K562 (cell line): ENCODE data around the gene IMMP2L. TPM values are rescaled to one million over a fixed set of nuclear protein-coding genes. Genes with fewer than 3 reads are reported as not detected.

Experiments
- ASH1L ChIP-seq: fragments of 450-650 bp; IDR thresholded peaks from 2 replicates; pipeline ENCODE4 v1.6.1; 2018; ENCODE audit warnings: borderline replicate concordance, mild to moderate bottlenecking, low read depth; ENCODE audit not compliant: partially characterized antibody
- BACH1 ChIP-seq: fragments of 200-800 bp; sonication (Bioruptor generic); IDR thresholded peaks from 2 replicates; pipeline ENCODE4 v1.6.1; 2016; ENCODE audit warnings: missing genetic modification characterization, missing compliant biosample characterization
- ELF4 ChIP-seq: fragments of 450-650 bp; formaldehyde crosslinking; IDR thresholded peaks from 2 replicates; pipeline ENCODE4 v1.4.0; 2022; ENCODE audit warnings: missing genetic modification characterization
- ESRRB ChIP-seq: fragments of 250-450 bp; sonication (Bioruptor Pico); IDR thresholded peaks from 2 replicates; pipeline ENCODE4 v1.5.0; 2020; ENCODE audit warnings: mild to moderate bottlenecking, moderate library complexity, borderline replicate concordance
- ETV1 ChIP-seq: fragments of 450-650 bp; conservative IDR thresholded peaks from 2 replicates; pipeline ENCODE4 v1.6.1; 2016; ENCODE audit warnings: missing genetic modification characterization, control low read depth, low read depth, missing compliant biosample characterization
- KDM2B ChIP-seq: fragments of 250-450 bp; sonication (Bioruptor Pico); IDR thresholded peaks from 2 replicates; pipeline ENCODE4 v1.8.0; 2021; ENCODE audit warnings: mild to moderate bottlenecking, moderate library complexity
- KLF16 ChIP-seq: IDR thresholded peaks from 2 replicates; pipeline ENCODE4 v1.6.1; 2016; ENCODE audit warnings: antibody characterized with exemption
- LARP7 ChIP-seq: fragments of 450-650 bp; IDR thresholded peaks from 2 replicates; pipeline ENCODE4 v1.6.1; 2016
- NCOA2 ChIP-seq, 2 experiments: fragments of 450-650 bp; IDR thresholded peaks; 2 replicates each; pipeline ENCODE4 v1.6.1; 2018; ENCODE audit warnings: mild to moderate bottlenecking in 2 of 2, moderate library complexity in 1 of 2; ENCODE audit not compliant: partially characterized antibody in 2 of 2
- POLR2A ChIP-seq: fragments of 450-650 bp; conservative IDR thresholded peaks from 2 replicates; pipeline ENCODE4 v1.6.1; 2016
- SMAD1 ChIP-seq: fragments of 150-350 bp; IDR thresholded peaks from 2 replicates; pipeline ENCODE4 v1.6.1; 2014; ENCODE audit warnings: low read length, low read depth; ENCODE audit not compliant: partially characterized antibody
- SPI1 ChIP-seq: IDR thresholded peaks from 2 replicates; pipeline ENCODE4 v1.6.1; 2011; ENCODE audit warnings: low read depth, low read length, control low read depth, borderline replicate concordance
- XRCC5 ChIP-seq: fragments of 200-400 bp; formaldehyde crosslinking; IDR thresholded peaks from 2 replicates; pipeline ENCODE4 v1.6.1; 2017; ENCODE audit warnings: low read depth, mild to moderate bottlenecking, low read length
- ZBTB1 ChIP-seq: sonication (generic); formaldehyde crosslinking; IDR thresholded peaks from 2 replicates; pipeline ENCODE4 v1.8.1; 2023; ENCODE audit warnings: missing genetic modification reagents, low read depth, mild to moderate bottlenecking, borderline replicate concordance
- ZBTB8A ChIP-seq: fragments of 450-650 bp; IDR thresholded peaks from 2 replicates; pipeline ENCODE4 v1.6.1; 2018; ENCODE audit warnings: mild to moderate bottlenecking, moderate library complexity; ENCODE audit not compliant: partially characterized antibody
- ZNF134 ChIP-seq: fragments of 250-450 bp; sonication (Bioruptor Pico); conservative IDR thresholded peaks from 2 replicates; pipeline ENCODE4 v1.4.0; 2020
- ZNF384 ChIP-seq: IDR thresholded peaks from 2 replicates; pipeline ENCODE4 v1.6.1; 2012; ENCODE audit warnings: low read depth, low read length, improper control_type of control experiment
- ZNF780A ChIP-seq: fragments of 250-450 bp; sonication (Bioruptor Pico); IDR thresholded peaks from 2 replicates; pipeline ENCODE4 v1.5.0; 2021; ENCODE audit warnings: mild to moderate bottlenecking
- polyA plus RNA-seq, 8 experiments: library from polyadenylated mRNA; depleted of rRNA in 4 of 8; stranded (reverse) in 5 of 8; unstranded in 3 of 8; fragments of >200 nt; fragmentation: Nextera tagmentation in 2 of 8; fragmentation: Illumina TruSeq in 1 of 8; extraction: Ambion mirVana in 2 of 8; extraction: Trizol in 1 of 8; gene quantifications; 2 replicates each; pipeline versions ENCODE4 v1.2.1 to v1.2.3, GENCODE V29; 2011 to 2014; ENCODE audit warnings: inconsistent platforms in 1 of 8, missing spikeins in 1 of 8
- total RNA-seq, 7 experiments: library from RNA; depleted of rRNA in 6 of 7; stranded (reverse); fragments of >200 nt in 6 of 7; fragmentation: Illumina TruSeq in 2 of 7; extraction: Trizol in 2 of 7; gene quantifications; 2 replicates each; pipeline versions ENCODE4 v1.2.1 to v1.2.3, GENCODE V29; 2011 to 2021; ENCODE audit warnings: low replicate concordance in 1 of 7
- TF ChIP-seq, protein P1 (sequence below): fragments of 450-650 bp; IDR thresholded peaks from one replicate; pipeline ENCODE4 v1.6.1; 2018; ENCODE audit warnings: mild to moderate bottlenecking, moderate library complexity; ENCODE audit not compliant: partially characterized antibody
- TF ChIP-seq, protein P2 (sequence below): sonication (generic); formaldehyde crosslinking; IDR thresholded peaks from 2 replicates; pipeline ENCODE4 v1.8.1; 2023; ENCODE audit warnings: mild to moderate bottlenecking, missing genetic modification reagents, moderate library complexity
- TF ChIP-seq, protein P3 (sequence below): fragments of 250-450 bp; sonication (Bioruptor Pico); IDR thresholded peaks from 2 replicates; pipeline ENCODE4 v1.8.0; 2021; ENCODE audit warnings: moderate library complexity, mild to moderate bottlenecking, inconsistent platforms
- TF ChIP-seq, protein P4 (sequence below): IDR thresholded peaks from 3 replicates; pipeline ENCODE4 v1.6.1; 2011; ENCODE audit warnings: borderline replicate concordance, mild to moderate bottlenecking; ENCODE audit not compliant: insufficient read length, insufficient read depth

Gene IMMP2L
- total and polyA plus RNA-seq, 9 of the 15 experiments (the other 6 are each of a cell fraction or from before 2014, with no cell fraction given): 29.7 to 116 (median 53.0) TPM

DNA sequence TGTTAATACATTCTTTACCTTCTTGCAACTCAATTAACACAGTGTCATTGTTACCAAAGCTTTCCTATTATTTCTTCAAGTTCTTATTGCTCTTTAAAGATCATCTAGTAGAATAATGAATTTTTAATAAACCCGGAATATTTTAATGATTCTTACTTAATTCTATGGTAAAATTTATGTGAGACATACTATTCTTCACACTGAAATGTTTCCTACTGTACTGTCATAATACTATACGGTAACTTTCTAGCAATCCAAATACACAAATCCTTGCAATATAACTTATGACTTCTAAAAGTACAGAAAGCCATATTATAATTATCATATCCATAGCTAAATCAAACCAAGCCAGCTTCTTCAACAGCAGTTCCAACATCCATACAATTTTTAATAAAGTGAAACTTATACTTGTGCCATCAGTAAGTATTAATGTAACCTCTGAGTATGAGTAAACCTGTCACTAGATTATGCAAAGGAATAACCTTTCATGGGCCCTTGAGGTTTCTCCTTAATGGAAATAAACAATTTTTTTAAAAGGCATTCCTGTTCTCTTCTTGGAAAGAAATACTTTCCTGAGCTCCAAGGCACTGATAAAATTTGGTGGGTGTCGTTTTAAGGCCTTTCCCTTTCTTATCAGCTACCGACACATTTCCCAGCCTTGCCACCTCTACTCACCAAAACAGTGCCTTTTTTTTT, 87.4 kb downstream of the IMMP2L start (continued):
- no peak for TF ChIP-seq ZNF134 (CRISPR knock-in tag)
- TF ChIP-seq, protein P1, sequence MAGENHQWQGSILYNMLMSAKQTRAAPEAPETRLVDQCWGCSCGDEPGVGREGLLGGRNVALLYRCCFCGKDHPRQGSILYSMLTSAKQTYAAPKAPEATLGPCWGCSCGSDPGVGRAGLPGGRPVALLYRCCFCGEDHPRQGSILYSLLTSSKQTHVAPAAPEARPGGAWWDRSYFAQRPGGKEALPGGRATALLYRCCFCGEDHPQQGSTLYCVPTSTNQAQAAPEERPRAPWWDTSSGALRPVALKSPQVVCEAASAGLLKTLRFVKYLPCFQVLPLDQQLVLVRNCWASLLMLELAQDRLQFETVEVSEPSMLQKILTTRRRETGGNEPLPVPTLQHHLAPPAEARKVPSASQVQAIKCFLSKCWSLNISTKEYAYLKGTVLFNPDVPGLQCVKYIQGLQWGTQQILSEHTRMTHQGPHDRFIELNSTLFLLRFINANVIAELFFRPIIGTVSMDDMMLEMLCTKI: no peak
- TF ChIP-seq ZBTB8A: no peak
- no peak for TF ChIP-seq ESRRB
- TF ChIP-seq, protein P2, sequence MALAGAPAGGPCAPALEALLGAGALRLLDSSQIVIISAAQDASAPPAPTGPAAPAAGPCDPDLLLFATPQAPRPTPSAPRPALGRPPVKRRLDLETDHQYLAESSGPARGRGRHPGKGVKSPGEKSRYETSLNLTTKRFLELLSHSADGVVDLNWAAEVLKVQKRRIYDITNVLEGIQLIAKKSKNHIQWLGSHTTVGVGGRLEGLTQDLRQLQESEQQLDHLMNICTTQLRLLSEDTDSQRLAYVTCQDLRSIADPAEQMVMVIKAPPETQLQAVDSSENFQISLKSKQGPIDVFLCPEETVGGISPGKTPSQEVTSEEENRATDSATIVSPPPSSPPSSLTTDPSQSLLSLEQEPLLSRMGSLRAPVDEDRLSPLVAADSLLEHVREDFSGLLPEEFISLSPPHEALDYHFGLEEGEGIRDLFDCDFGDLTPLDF (CRISPR knock-in tag): no peak
- no peak for TF ChIP-seq ZBTB1 (CRISPR knock-in tag)
- no peak for TF ChIP-seq SPI1
- TF ChIP-seq KDM2B (CRISPR knock-in tag): no peak
- TF ChIP-seq ZNF384: peak; percentile 99
- no peak for TF ChIP-seq LARP7
- peak in 1 of 2 experiments; percentile 64 for TF ChIP-seq NCOA2 (IDR thresholded peaks at IDR 0.05; ENCODE audit: partially characterized antibody in 2 of 2)
- peak; percentile 83 for TF ChIP-seq KLF16
- TF ChIP-seq ASH1L: no peak
- no peak for TF ChIP-seq BACH1
- no peak for TF ChIP-seq ELF4
- peak; percentile 55 for TF ChIP-seq SMAD1
- TF ChIP-seq POLR2A: no peak
- no peak for TF ChIP-seq ZNF780A
- no peak for TF ChIP-seq ETV1
- TF ChIP-seq, protein P3, sequence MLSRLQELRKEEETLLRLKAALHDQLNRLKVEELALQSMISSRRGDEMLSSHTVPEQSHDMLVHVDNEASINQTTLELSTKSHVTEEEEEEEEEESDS (CRISPR knock-in tag): no peak
- no peak for TF ChIP-seq XRCC5
- TF ChIP-seq, protein P4, sequence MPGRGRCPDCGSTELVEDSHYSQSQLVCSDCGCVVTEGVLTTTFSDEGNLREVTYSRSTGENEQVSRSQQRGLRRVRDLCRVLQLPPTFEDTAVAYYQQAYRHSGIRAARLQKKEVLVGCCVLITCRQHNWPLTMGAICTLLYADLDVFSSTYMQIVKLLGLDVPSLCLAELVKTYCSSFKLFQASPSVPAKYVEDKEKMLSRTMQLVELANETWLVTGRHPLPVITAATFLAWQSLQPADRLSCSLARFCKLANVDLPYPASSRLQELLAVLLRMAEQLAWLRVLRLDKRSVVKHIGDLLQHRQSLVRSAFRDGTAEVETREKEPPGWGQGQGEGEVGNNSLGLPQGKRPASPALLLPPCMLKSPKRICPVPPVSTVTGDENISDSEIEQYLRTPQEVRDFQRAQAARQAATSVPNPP: no peak
